ENCODE data around the gene ARRB2. TPM values are rescaled to one million over a fixed set of nuclear protein-coding genes. Genes with fewer than 3 reads are reported as not detected.

Gene ARRB2
- total and polyA plus RNA-seq, 2 of the 8 experiments (the other 6 are each of a cell fraction or from before 2014, with no cell fraction given) = 72.4 to 101 TPM

GRCh38 chr17:4747847-4748246, 37.4 kb downstream of the ARRB2 start (continued):
- TF ChIP-seq RAD21 (IDR thresholded peaks at IDR 0.05 in 1 of 2, conservative IDR thresholded peaks at IDR 0.05 in 1 of 2; ENCODE audit: low read depth in 2 of 2, low read length in 2 of 2) = no peak

All from H1 (cell line).